Loucy (cell line): ENCODE data around the gene PCSK2.

Experiments
- H2AFZ ChIP-seq: fragments of 200-600 bp; sonication (generic); 2 replicates; pipeline ENCODE4 v1.6.0; 2016; ENCODE audit warnings: antibody characterized with exemption, mild to moderate bottlenecking, low read length, moderate library complexity
- H3F3A ChIP-seq: fragments of 200-600 bp; 2 replicates; pipeline ENCODE4 v1.6.0; 2016; ENCODE audit warnings: antibody characterized with exemption, low read depth, mild to moderate bottlenecking
- H3K27me3 ChIP-seq: fragments of 200-600 bp; sonication (generic); 2 replicates; pipeline ENCODE4 v1.6.1; 2014; ENCODE audit warnings: low read length, mild to moderate bottlenecking; ENCODE audit not compliant: insufficient read depth, poor library complexity, severe bottlenecking
- H3K36me3 ChIP-seq: fragments of 200-600 bp; sonication (generic); 2 replicates; pipeline ENCODE4 v1.6.1; 2016; ENCODE audit warnings: low read length; ENCODE audit not compliant: insufficient read depth
- H3K4me1 ChIP-seq: fragments of 200-600 bp; sonication (generic); 2 replicates; pipeline ENCODE4 v1.5.1; 2014; ENCODE audit warnings: low read length, mild to moderate bottlenecking; ENCODE audit not compliant: insufficient read depth, poor library complexity, severe bottlenecking
- H3K4me2 ChIP-seq: fragments of 200-600 bp; sonication (generic); 2 replicates; pipeline ENCODE4 v1.6.0; 2014; ENCODE audit warnings: antibody characterized with exemption, low read length, low read depth, mild to moderate bottlenecking; ENCODE audit not compliant: poor library complexity, severe bottlenecking
- H3K4me3 ChIP-seq: fragments of 200-600 bp; sonication (generic); 2 replicates; pipeline ENCODE4 v1.5.1; 2014; ENCODE audit warnings: low read length, mild to moderate bottlenecking, mixed read lengths; ENCODE audit not compliant: poor library complexity, severe bottlenecking
- H3K79me2 ChIP-seq: fragments of 200-600 bp; sonication (generic); 2 replicates; pipeline ENCODE4 v1.6.1; 2014; ENCODE audit warnings: low read length; ENCODE audit not compliant: insufficient read depth
- H3K9ac ChIP-seq: fragments of 200-600 bp; sonication (generic); 2 replicates; pipeline ENCODE4 v1.6.0; 2014; ENCODE audit warnings: mild to moderate bottlenecking, low read depth, low read length, moderate library complexity; ENCODE audit not compliant: poor library complexity, severe bottlenecking
- H3K9me2 ChIP-seq: fragments of 200-600 bp; sonication (generic); replicated peaks from 2 replicates; pipeline ENCODE4 v1.6.1; 2016; ENCODE audit warnings: low read depth, low read length, mixed read lengths
- H3K9me3 ChIP-seq: fragments of 200-600 bp; sonication (generic); 2 replicates; pipeline ENCODE4 v1.6.1; 2014; ENCODE audit warnings: mild to moderate bottlenecking, antibody characterized with exemption, low read length, low read depth; ENCODE audit not compliant: insufficient read depth
- H4K20me1 ChIP-seq: fragments of 200-600 bp; sonication (generic); 2 replicates; pipeline ENCODE4 v1.6.0; 2014; ENCODE audit warnings: antibody characterized with exemption, low read length, mild to moderate bottlenecking; ENCODE audit not compliant: insufficient read depth, poor library complexity, severe bottlenecking
- CTCF ChIP-seq: fragments of 200-600 bp; sonication (generic); conservative IDR thresholded peaks from 2 replicates; pipeline ENCODE4 v1.5.1; 2014; ENCODE audit warnings: mild to moderate bottlenecking, antibody characterized with exemption, low read length
- EZH2phosphoT487 ChIP-seq: fragments of 200-600 bp; IDR thresholded peaks from 2 replicates; pipeline ENCODE4 v1.6.1; 2018; ENCODE audit warnings: antibody characterized with exemption, mild to moderate bottlenecking, moderate library complexity, borderline replicate concordance

The PCSK2 gene

GRCh38 chr20:17343091-17343490, 116.3 kb downstream of the PCSK2 start:
- no peaks in the 10 kb centered on the region for H3K9me2 ChIP-seq
- H3K9me3 ChIP-seq = no peaks in the 10 kb centered on the region
- no peaks in the 10 kb centered on the region for H3K79me2 ChIP-seq
- no peak overlapping the region for H2AFZ ChIP-seq
- no peaks in the 10 kb centered on the region for H4K20me1 ChIP-seq
- no peak overlapping the region for H3K9ac ChIP-seq
- H3K27me3 ChIP-seq = no peaks in the 10 kb centered on the region
- H3K4me2 ChIP-seq = no peak overlapping the region
- TF ChIP-seq EZH2phosphoT487 = no peak
- no peak for TF ChIP-seq CTCF
- H3K4me3 ChIP-seq = no peak overlapping the region
- no peaks in the 10 kb centered on the region for H3F3A ChIP-seq
- no peaks in the 10 kb centered on the region for H3K4me1 ChIP-seq
- H3K36me3 ChIP-seq = no peaks in the 10 kb centered on the region

DNA sequence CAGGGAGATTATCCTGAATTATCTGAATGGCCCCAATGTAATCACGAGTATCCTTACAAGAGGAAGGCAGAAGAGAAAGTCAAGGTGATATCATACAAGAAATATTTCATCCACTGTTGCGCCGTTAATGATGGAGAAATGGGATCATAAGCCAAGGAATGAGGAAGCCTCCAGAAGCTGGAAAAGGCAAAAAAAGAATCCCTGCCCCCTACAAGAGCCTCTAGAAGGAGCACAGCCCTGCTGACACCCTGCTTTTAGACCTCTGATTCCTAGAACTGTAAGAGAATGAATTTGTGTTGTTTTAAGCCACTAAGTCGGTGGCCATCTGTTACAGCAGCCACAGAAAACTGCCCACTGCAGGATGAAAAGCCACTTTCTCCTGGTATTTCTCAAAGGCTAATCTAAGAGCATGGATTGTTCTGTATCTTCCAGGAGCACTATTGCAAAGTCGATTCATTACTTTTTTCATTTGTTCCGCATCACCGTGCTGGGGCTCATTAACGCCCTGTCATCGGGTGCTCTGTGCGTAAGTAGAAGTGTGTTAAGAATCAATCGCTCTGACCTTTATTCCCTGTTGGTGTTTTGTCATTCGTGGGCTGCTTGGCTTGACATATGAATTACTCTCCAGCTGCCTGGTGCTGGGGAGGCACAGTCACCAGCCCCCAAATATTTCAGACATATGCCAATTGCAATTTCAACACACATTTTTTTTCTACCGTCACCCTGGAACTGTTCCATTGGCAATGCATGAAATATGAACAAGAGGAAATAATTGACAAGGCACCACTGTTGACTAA, 117.0 kb downstream of the PCSK2 start:
- Histone ChIP-seq H3K4me3 (no peak overlapping the region), H3K36me3 (no peaks in the 10 kb centered on the region), H3K9me3 (no peaks in the 10 kb centered on the region), H3K4me1 (no peaks in the 10 kb centered on the region), H3K79me2 (no peaks in the 10 kb centered on the region), H3K27me3 (no peaks in the 10 kb centered on the region), H3K9ac (no peak overlapping the region), H3K9me2 (no peaks in the 10 kb centered on the region), H3F3A (no peaks in the 10 kb centered on the region), H4K20me1 (no peaks in the 10 kb centered on the region), H2AFZ (no peak overlapping the region), H3K4me2 (no peak overlapping the region)
- TF ChIP-seq EZH2phosphoT487 (no peak), CTCF (no peak)

GRCh38 chr20:17344790-17345189, 118.0 kb downstream of the PCSK2 start:
- no peaks in the 10 kb centered on the region for H3F3A ChIP-seq
- H2AFZ ChIP-seq = no peak overlapping the region
- no peaks in the 10 kb centered on the region for H3K9me3 ChIP-seq
- no peaks in the 10 kb centered on the region for H3K79me2 ChIP-seq
- TF ChIP-seq EZH2phosphoT487 (no peak), CTCF (no peak)
- H3K4me3 ChIP-seq = no peak overlapping the region
- H3K4me2 ChIP-seq = no peak overlapping the region
- H3K9me2 ChIP-seq = no peaks in the 10 kb centered on the region
- H3K4me1 ChIP-seq = no peaks in the 10 kb centered on the region
- no peaks in the 10 kb centered on the region for H3K36me3 ChIP-seq
- H4K20me1 ChIP-seq = no peaks in the 10 kb centered on the region
- H3K27me3 ChIP-seq = no peaks in the 10 kb centered on the region
- no peak overlapping the region for H3K9ac ChIP-seq
